PC-9 (cell line): Measurements from ENCODE around the gene AZI2.

Experiments used
- CTCF ChIP-seq: fragments of 200-600 bp; sonication (generic); conservative IDR thresholded peaks from 2 replicates; pipeline ENCODE4 v1.6.1; 2017; ENCODE audit warnings: mixed run types, antibody characterized with exemption, mild to moderate bottlenecking, moderate library complexity
- EZH2 ChIP-seq: fragments of 200-600 bp; sonication (generic); IDR thresholded peaks from 2 replicates; pipeline ENCODE4 v1.8.0; 2017; ENCODE audit warnings: antibody characterized with exemption, low read depth

GRCh38 chr3:28317438-28318022 lies 31.1 kb downstream of the AZI2 start:
- TF ChIP-seq CTCF (peak; percentile 59; the same call in 1 of the 2 replicates), EZH2 (no peak)
